Stimulated activated CD4-positive, alpha-beta T cell treated with anti-CD3 and anti-CD28 coated beads, Interleukin-12 subunit alpha, Interleukin-12 subunit beta, amount 100 ng/mL, for 48 hours (primary cell): ENCODE measurements around the gene HSPA6.
"Not testable (repeated sequence)": the region's sequence is repeated elsewhere in the genome, so short reads cannot be mapped to it uniquely, and the experiment has no call there.

Source experiments
- DNase-seq, 3 donors: peaks; one replicate each; pipeline ENCODE4 v3.0.0-alpha.2; 2020; ENCODE audit warnings: low read depth in 2 of 3, low spot score in 1 of 3

The HSPA6 gene

GRCh38 chr1:161523817-161524741 is at the start of gene HSPA6:
Gene HSPA6 (plus strand): TSS chr1:161524540. CDS start chr1:161524659, 119 bp downstream.
- peak; percentile 53 to 92 (median 76) for DNase-seq

- not testable (repeated sequence) for DNase-seq
Measured at GRCh38 chr1:161477711-161478110, 46.6 kb upstream of the HSPA6 start.

GRCh38 chr1:161478985-161479384 is 45.4 kb upstream of the HSPA6 start:
- no peak for DNase-seq

GRCh38 chr1:161480381-161481035 is 43.8 kb upstream of the HSPA6 start:
- no peak for DNase-seq

- no peak for DNase-seq
Measured at GRCh38 chr1:161481624-161482392, 42.5 kb upstream of the HSPA6 start.

- no peak for DNase-seq
Measured at GRCh38 chr1:161482610-161483009, 41.7 kb upstream of the HSPA6 start.

GRCh38 chr1:161483361-161483760 is 41.0 kb upstream of the HSPA6 start:
- DNase-seq = no peak

- no peak for DNase-seq
Measured at GRCh38 chr1:161484613-161485012, 39.7 kb upstream of the HSPA6 start.

- DNase-seq = peak in 1 of 3 donors; percentile 51
Measured at GRCh38 chr1:161486806-161487741, 37.3 kb upstream of the HSPA6 start.

GRCh38 chr1:161491472-161491871 is 32.9 kb upstream of the HSPA6 start:
- no peak for DNase-seq

GRCh38 chr1:161492827-161493226 is 31.5 kb upstream of the HSPA6 start:
- no peak for DNase-seq

GRCh38 chr1:161494091-161494735 is 30.1 kb upstream of the HSPA6 start:
- DNase-seq = no peak

- no peak for DNase-seq
Measured at GRCh38 chr1:161495490-161495889, 28.9 kb upstream of the HSPA6 start.

- no peak for DNase-seq
Measured at GRCh38 chr1:161497961-161498360, 26.4 kb upstream of the HSPA6 start.

GRCh38 chr1:161498646-161499045 is 25.7 kb upstream of the HSPA6 start:
- DNase-seq = no peak

GRCh38 chr1:161499099-161500039 is 25.0 kb upstream of the HSPA6 start:
- no peak for DNase-seq

GRCh38 chr1:161501234-161501633 is 23.1 kb upstream of the HSPA6 start:
- DNase-seq = no peak

GRCh38 chr1:161502181-161502580 is 22.2 kb upstream of the HSPA6 start:
- no peak for DNase-seq
